IPS DF 6.9 (cell line): ENCODE results near the gene TNKS1BP1.
"Not testable (repeated sequence)": the region's sequence is repeated elsewhere in the genome, so short reads cannot be mapped to it uniquely, and the experiment has no call there.

Experiments used
- DNase-seq: peaks from one replicate; pipeline ENCODE4 v3.0.0-alpha.2; 2013; ENCODE audit warnings: low read depth, low spot score
- H3K27ac ChIP-seq: one replicate; pipeline ENCODE4 v1.5.1; 2013; ENCODE audit warnings: low read length, control low read depth
- H3K27me3 ChIP-seq: 2 replicates; pipeline ENCODE4 v1.6.1; 2013; ENCODE audit warnings: mild to moderate bottlenecking, low read length; ENCODE audit not compliant: control insufficient read depth, insufficient read depth
- H3K36me3 ChIP-seq: 2 replicates; pipeline ENCODE4 v1.6.1; 2013; ENCODE audit warnings: low read length; ENCODE audit not compliant: control insufficient read depth, insufficient read depth
- H3K4me1 ChIP-seq: 2 replicates; pipeline ENCODE4 v1.6.1; 2013; ENCODE audit warnings: low read length; ENCODE audit not compliant: control insufficient read depth, insufficient read depth
- H3K4me3 ChIP-seq: 2 replicates; pipeline ENCODE4 v1.5.1; 2013; ENCODE audit warnings: mild to moderate bottlenecking, low read length
- H3K9me3 ChIP-seq: 2 replicates; pipeline ENCODE4 v1.6.1; 2013; ENCODE audit warnings: low read length, inconsistent platforms; ENCODE audit not compliant: control insufficient read depth, insufficient read depth
- WGBS: extraction: QIAGEN DNeasy Blood & Tissue Kit; methylation state at CpG from one replicate; pipeline ENCODE4 v1.1.7; 2013; ENCODE audit warnings: mixed read lengths, missing lambda C conversion rate; ENCODE audit not compliant: insufficient read length, insufficient coverage; 5-methylcytosine and 5-hydroxymethylcytosine counted together

The TNKS1BP1 gene

GRCh38 chr11:57287884-57288283 lies 36.9 kb downstream of the TNKS1BP1 start:
- H3K36me3 ChIP-seq = no peaks in the 10 kb centered on the region
- H3K9me3 ChIP-seq = no peaks in the 10 kb centered on the region
- no peaks in the 10 kb centered on the region for H3K4me1 ChIP-seq
- WGBS = no CpG with 5 or more reads among the region's 3 CpGs
- H3K4me3 ChIP-seq = no peak overlapping the region
- no peak for DNase-seq
- no peaks in the 10 kb centered on the region for H3K27me3 ChIP-seq
- H3K27ac ChIP-seq = no peak overlapping the region

- Histone ChIP-seq H3K27me3 (no peaks in the 10 kb centered on the region), H3K9me3 (no peaks in the 10 kb centered on the region), H3K4me1 (no peaks in the 10 kb centered on the region), H3K4me3 (no peak overlapping the region), H3K27ac (no peak overlapping the region), H3K36me3 (no peaks in the 10 kb centered on the region)
- WGBS = no CpG with 5 or more reads among the region's 2 CpGs
- peak; percentile 35 for DNase-seq
Observed at GRCh38 chr11:57283231-57283990, 41.3 kb downstream of the TNKS1BP1 start.

- H3K27ac ChIP-seq, H3K36me3 ChIP-seq, H3K4me3 ChIP-seq, DNase-seq, H3K4me1 ChIP-seq, H3K9me3 ChIP-seq, H3K27me3 ChIP-seq: not testable (repeated sequence)
- WGBS = no CpG with 5 or more reads among the region's 6 CpGs
Observed at GRCh38 chr11:57281546-57281945, 43.2 kb downstream of the TNKS1BP1 start.

- DNase-seq = no peak
- Histone ChIP-seq H3K27ac (no peak overlapping the region), H3K4me3 (no peak overlapping the region), H3K36me3 (no peaks in the 10 kb centered on the region), H3K4me1 (no peaks in the 10 kb centered on the region; the same call in 1 of the 2 replicates), H3K9me3 (no peaks in the 10 kb centered on the region), H3K27me3 (no peaks in the 10 kb centered on the region)
- WGBS = no CpG with 5 or more reads among the region's 5 CpGs
Observed at GRCh38 chr11:57279116-57279515, 45.6 kb downstream of the TNKS1BP1 start.

- no CpG with 5 or more reads among the region's 7 CpGs for WGBS
- DNase-seq = no peak
- no peak overlapping the region for H3K27ac ChIP-seq
Observed at GRCh38 chr11:57278721-57279095, 46.0 kb downstream of the TNKS1BP1 start.

GRCh38 chr11:57277845-57278720 lies 46.7 kb downstream of the TNKS1BP1 start:
- Histone ChIP-seq H3K36me3 (no peaks in the 10 kb centered on the region), H3K27me3 (no peaks in the 10 kb centered on the region), H3K27ac (no peak overlapping the region), H3K4me1 (no peaks in the 10 kb centered on the region; the same call in 1 of the 2 replicates), H3K9me3 (no peaks in the 10 kb centered on the region), H3K4me3 (no peak overlapping the region)
- DNase-seq = peak; percentile 66
- WGBS = no CpG with 5 or more reads among the region's 14 CpGs

More at GRCh38 chr11:57278721-57279095, 46.0 kb downstream of the TNKS1BP1 start:
- Histone ChIP-seq H3K9me3 (no peaks in the 10 kb centered on the region), H3K36me3 (no peaks in the 10 kb centered on the region), H3K27me3 (no peaks in the 10 kb centered on the region), H3K4me1 (no peaks in the 10 kb centered on the region; the same call in 1 of the 2 replicates), H3K4me3 (no peak overlapping the region)

GRCh38 chr11:57276971-57277675 lies 47.6 kb downstream of the TNKS1BP1 start:
- H3K36me3 ChIP-seq = no peaks in the 10 kb centered on the region
- H3K4me3 ChIP-seq = no peak overlapping the region
- no peaks in the 10 kb centered on the region for H3K27me3 ChIP-seq
- no CpG with 5 or more reads among the region's 6 CpGs for WGBS
- no peak for DNase-seq
- no peaks in the 10 kb centered on the region for H3K9me3 ChIP-seq
- no peaks in the 10 kb centered on the region; the same call in 1 of the 2 replicates for H3K4me1 ChIP-seq
- H3K27ac ChIP-seq = no peak overlapping the region

- no peak for DNase-seq
- Histone ChIP-seq H3K9me3 (no peaks in the 10 kb centered on the region), H3K36me3 (no peaks in the 10 kb centered on the region), H3K4me1 (no peaks in the 10 kb centered on the region; the same call in 1 of the 2 replicates), H3K27me3 (no peaks in the 10 kb centered on the region), H3K4me3 (no peak overlapping the region), H3K27ac (no peak overlapping the region)
- no CpG with 5 or more reads among the region's 3 CpGs for WGBS
Observed at GRCh38 chr11:57276169-57276970, 48.4 kb downstream of the TNKS1BP1 start.

GRCh38 chr11:57275582-57275981 lies 49.2 kb downstream of the TNKS1BP1 start:
- no peaks in the 10 kb centered on the region for H3K9me3 ChIP-seq
- WGBS = no CpG with 5 or more reads among the region's 3 CpGs
- H3K27me3 ChIP-seq = no peaks in the 10 kb centered on the region
- no peaks in the 10 kb centered on the region for H3K36me3 ChIP-seq
- no peak overlapping the region for H3K4me3 ChIP-seq
- no peak for DNase-seq
- H3K27ac ChIP-seq = no peak overlapping the region
- no peaks in the 10 kb centered on the region; the same call in 1 of the 2 replicates for H3K4me1 ChIP-seq
